ENCODE measurements around the gene ZNF710.

GRCh38 chr15:90074023-90074422 lies 72.9 kb downstream of the ZNF710 start:
- TF ChIP-seq, protein P1, sequence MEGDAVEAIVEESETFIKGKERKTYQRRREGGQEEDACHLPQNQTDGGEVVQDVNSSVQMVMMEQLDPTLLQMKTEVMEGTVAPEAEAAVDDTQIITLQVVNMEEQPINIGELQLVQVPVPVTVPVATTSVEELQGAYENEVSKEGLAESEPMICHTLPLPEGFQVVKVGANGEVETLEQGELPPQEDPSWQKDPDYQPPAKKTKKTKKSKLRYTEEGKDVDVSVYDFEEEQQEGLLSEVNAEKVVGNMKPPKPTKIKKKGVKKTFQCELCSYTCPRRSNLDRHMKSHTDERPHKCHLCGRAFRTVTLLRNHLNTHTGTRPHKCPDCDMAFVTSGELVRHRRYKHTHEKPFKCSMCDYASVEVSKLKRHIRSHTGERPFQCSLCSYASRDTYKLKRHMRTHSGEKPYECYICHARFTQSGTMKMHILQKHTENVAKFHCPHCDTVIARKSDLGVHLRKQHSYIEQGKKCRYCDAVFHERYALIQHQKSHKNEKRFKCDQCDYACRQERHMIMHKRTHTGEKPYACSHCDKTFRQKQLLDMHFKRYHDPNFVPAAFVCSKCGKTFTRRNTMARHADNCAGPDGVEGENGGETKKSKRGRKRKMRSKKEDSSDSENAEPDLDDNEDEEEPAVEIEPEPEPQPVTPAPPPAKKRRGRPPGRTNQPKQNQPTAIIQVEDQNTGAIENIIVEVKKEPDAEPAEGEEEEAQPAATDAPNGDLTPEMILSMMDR (IDR thresholded peaks at IDR 0.05): no peak
- TF ChIP-seq POLR2A (IDR thresholded peaks at IDR 0.05) (no peak), POLR2AphosphoS5 (IDR thresholded peaks at IDR 0.05; ENCODE audit: insufficient read depth in 1 of 2, low read depth in 1 of 2) (no peak)
